GM15510 (cell line): Measurements from ENCODE around the gene NKAPD1.

Experiments used
- POLR2A ChIP-seq: IDR thresholded peaks from 3 replicates; pipeline ENCODE4 v1.6.1; 2011; ENCODE audit warnings: borderline replicate concordance; ENCODE audit not compliant: insufficient read length; ENCODE audit errors: extremely low read depth

The NKAPD1 gene

DNA sequence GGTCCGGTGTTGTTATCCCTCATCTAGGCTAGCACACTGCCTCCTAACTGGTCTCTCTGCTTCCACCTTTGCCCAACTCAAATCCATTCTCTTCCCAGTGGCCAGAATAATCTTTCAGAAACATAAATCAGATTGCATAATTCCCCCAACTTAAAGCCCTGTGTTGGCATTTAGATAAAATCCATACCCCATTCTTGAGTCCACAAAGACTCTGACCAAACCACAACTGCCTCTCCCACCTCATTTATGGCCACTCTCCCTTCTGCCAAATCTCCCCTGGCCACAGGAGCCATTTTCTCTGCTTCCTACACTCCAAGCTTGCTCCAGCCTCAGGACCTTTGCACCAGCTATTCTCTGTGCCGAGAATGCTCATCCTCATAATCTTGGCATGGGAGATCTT is 53.0 kb downstream of the NKAPD1 start:
- no peak for TF ChIP-seq POLR2A

DNA sequence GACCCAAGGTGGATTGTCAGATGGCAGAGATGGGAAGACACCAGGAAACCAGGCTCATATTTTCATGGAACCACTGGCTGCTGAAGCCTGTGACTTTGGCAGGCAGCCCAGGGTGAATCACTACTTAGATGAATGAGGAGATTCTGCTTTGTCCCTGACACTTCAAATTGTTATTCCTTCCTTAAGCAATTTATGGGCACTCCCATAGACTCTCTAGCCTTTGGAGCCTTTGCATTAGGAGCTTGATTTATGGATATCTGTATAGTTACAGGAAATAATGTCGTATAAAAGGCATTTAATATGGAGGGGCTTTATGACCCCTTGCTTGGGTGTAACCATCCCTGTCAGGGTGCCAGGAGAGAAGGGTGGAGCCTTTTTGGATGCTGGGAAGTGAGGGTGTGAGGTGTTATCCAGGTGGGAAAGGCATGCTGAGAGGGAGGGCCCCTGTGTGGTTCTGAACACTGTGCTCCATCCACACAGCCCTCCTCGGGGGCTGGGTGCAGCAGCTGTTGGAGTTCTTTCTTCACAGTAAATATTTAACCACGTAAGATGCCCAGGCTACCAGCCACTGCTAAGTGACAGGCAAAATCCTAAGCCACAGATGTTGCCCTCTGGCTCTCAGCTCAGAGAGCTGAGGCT is 54.5 kb downstream of the NKAPD1 start:
- no peak for TF ChIP-seq POLR2A

DNA sequence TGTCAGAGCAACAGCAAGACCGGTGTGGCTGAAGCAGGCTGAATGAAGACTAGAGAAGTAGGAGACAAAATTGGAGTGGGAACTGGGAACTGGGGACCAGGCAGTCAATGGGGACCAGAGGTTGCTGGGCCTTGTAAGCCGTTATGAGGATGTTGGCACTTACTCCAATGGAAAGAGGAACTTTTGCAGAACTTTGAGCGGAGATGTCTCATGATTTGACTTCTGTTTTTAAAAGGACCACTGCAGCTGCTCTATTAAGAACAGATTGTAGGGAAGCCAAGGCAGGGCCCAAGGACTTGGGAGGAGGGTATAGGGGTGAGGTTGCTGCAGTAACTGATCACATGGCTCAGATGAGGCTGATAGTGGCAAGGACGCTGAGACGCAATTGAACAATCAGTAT is 55.6 kb downstream of the NKAPD1 start:
- no peak for TF ChIP-seq POLR2A

DNA sequence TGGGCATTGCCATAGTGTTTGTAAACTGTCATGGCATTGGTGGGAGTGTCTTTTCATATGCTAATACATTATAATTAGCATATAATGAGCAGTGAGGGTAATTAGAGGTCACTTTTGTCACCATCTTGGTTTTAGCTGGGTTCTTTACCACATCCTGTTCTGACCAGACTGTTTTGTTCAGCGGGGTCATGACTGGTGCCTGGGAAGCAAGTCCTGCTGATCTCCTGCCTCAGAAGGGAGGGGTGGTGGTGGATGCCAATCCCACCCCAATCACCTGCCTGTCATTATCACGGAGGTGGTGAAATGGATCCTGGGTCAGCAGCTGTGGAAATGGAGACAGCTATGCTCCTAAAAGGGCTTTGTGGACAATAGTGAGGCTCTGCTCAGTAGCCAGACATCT is 58.6 kb downstream of the NKAPD1 start:
- TF ChIP-seq POLR2A = no peak

DNA sequence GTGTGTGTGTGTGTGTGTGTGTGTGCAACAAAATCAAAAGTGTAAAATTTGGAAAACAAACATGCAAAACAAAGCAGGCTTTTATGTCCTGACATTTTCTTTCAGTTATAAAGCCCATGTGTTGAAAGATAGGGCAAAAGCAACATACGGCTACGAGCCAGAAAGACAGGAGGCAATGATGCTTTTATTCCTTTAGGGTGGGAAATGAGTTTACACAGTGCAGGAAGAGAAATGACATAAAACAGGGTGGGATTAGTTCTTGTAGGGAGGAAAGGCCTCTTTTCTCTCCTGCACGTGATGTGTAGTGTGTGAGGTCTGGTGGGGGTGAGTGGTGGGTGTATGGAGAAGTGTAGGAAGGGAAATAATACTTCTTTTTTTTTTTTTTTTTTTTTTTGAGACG is 60.4 kb downstream of the NKAPD1 start:
- TF ChIP-seq POLR2A = no peak
